Upper lobe of left lung (tissue), 6 donors: ENCODE data around the gene CNTNAP2. TPM values are rescaled to one million over a fixed set of nuclear protein-coding genes. Genes with fewer than 3 reads are reported as not detected.
"Not testable (repeated sequence)": the region's sequence is repeated elsewhere in the genome, so short reads cannot be mapped to it uniquely, and the experiment has no call there.

ENCODE experiments used
- ATAC-seq, 2 donors: fragments of 200-7000 bp; cut with Tn5 transposase; one replicate each; pipeline ENCODE4 v1.9.1; 2022; ENCODE audit warnings: mild to moderate bottlenecking in 2 of 2, moderate library complexity in 2 of 2; ENCODE audit not compliant: low FRiP score in 2 of 2
- DNase-seq, 2 donors: peaks; one replicate each; pipeline ENCODE4 v3.0.0-alpha.2; 2019 to 2020
- H3K27ac ChIP-seq, 4 donors: fragments of 200-600 bp; sonication (generic); one replicate each; pipeline ENCODE4 v1.5.1; 2016 to 2019
- H3K27me3 ChIP-seq, 4 donors: fragments of 200-600 bp; sonication (generic); one replicate each; pipeline ENCODE4 v1.5.1; 2017 to 2019
- H3K36me3 ChIP-seq, 4 donors: fragments of 200-600 bp; sonication (generic); one replicate each; pipeline ENCODE4 v1.5.1; 2016 to 2019
- H3K4me1 ChIP-seq, 4 donors: fragments of 200-600 bp; sonication (generic); one replicate each; pipeline ENCODE4 v1.5.1; 2018 to 2019
- H3K4me3 ChIP-seq, 4 donors: fragments of 200-600 bp; sonication (generic); one replicate each; pipeline ENCODE4 v1.5.1; 2017 to 2019; ENCODE audit warnings: mild to moderate bottlenecking in 2 of 4, moderate library complexity in 1 of 4
- H3K9me3 ChIP-seq, 4 donors: fragments of 200-600 bp; sonication (generic); one replicate each; pipeline ENCODE4 v1.5.1; 2018 to 2019
- EP300 ChIP-seq, 4 donors: sonication (generic); formaldehyde crosslinking; IDR thresholded peaks; one replicate each; pipeline ENCODE4 v1.5.1; 2017; ENCODE audit warnings: antibody characterized with exemption in 4 of 4, control low read depth in 2 of 4
- POLR2A ChIP-seq, 4 donors: fragments of 450-650 bp; IDR thresholded peaks; one replicate each; pipeline ENCODE4 v1.5.1; 2016 to 2017; ENCODE audit warnings: antibody characterized with exemption in 4 of 4, mild to moderate bottlenecking in 2 of 4
- POLR2AphosphoS5 ChIP-seq, 2 donors: sonication (generic); formaldehyde crosslinking; IDR thresholded peaks; one replicate each; pipeline ENCODE4 v1.5.1; 2017; ENCODE audit warnings: antibody characterized with exemption in 2 of 2
- WGBS, 2 donors: methylation state at CpG; one replicate each; pipeline ENCODE4 v1.1.5; 2017 to 2018; 5-methylcytosine and 5-hydroxymethylcytosine counted together
- total RNA-seq, 6 donors: library from RNA; depleted of rRNA in 4 of 6; stranded (reverse); fragments of >200 nt in 4 of 6; gene quantifications; one replicate each; pipeline versions ENCODE4 v1.1.0 to v1.2.1, GENCODE V29; 2016 to 2021
- TF ChIP-seq, protein P1 (sequence below), 6 experiments: fragments of 450-650 bp in 4 of 6; fragments of 200-600 bp in 2 of 6; sonication (generic) in 2 of 6; IDR thresholded peaks; one replicate each; pipeline ENCODE4 v1.5.1; 2016 to 2019; ENCODE audit warnings: antibody characterized with exemption in 6 of 6
- donor health status: DM: no; HTN: no; CAD: no; lungs with moderate emphysema.
- donor health status: DM: no; HTN: yes; CAD: no; lungs with severe emphysema.

The CNTNAP2 gene
- total RNA-seq, 6 donors from 2014 or later = 0.06 to 1.0 (median 0.37) TPM

DNA sequence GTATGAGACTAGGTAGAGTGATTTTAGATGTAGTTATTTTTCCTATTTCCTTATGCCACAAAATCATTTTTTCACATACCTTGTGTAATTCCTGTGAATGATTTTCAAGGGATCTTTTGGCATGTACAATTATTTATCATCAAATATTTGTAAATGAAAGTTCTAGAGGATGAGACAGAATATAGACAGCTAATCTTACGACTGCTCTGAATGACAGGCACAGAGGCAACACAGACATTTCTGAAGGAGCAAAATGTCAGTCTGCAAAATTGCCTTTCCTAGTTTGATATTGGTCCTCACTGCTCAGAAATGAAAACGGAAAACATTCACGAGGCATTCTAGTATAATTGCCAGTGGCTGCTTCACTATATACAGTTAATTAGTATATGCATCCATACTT is 1663.3 kb downstream of the CNTNAP2 start:
- Histone ChIP-seq H3K4me1 (no peaks in the 10 kb centered on the region), H3K36me3 (no peaks in the 10 kb centered on the region), H3K27ac (no peak overlapping the region), H3K9me3 (no peaks in the 10 kb centered on the region), H3K27me3 (no peaks in the 10 kb centered on the region), H3K4me3 (no peak overlapping the region)
- WGBS, 2 donors = 75% methylated on average over 3 of the region's 3 CpGs
- no peak for ATAC-seq
- TF ChIP-seq POLR2A (IDR thresholded peaks at IDR 0.05) (no peak), POLR2AphosphoS5 (IDR thresholded peaks at IDR 0.05) (no peak)
- TF ChIP-seq, protein P1, sequence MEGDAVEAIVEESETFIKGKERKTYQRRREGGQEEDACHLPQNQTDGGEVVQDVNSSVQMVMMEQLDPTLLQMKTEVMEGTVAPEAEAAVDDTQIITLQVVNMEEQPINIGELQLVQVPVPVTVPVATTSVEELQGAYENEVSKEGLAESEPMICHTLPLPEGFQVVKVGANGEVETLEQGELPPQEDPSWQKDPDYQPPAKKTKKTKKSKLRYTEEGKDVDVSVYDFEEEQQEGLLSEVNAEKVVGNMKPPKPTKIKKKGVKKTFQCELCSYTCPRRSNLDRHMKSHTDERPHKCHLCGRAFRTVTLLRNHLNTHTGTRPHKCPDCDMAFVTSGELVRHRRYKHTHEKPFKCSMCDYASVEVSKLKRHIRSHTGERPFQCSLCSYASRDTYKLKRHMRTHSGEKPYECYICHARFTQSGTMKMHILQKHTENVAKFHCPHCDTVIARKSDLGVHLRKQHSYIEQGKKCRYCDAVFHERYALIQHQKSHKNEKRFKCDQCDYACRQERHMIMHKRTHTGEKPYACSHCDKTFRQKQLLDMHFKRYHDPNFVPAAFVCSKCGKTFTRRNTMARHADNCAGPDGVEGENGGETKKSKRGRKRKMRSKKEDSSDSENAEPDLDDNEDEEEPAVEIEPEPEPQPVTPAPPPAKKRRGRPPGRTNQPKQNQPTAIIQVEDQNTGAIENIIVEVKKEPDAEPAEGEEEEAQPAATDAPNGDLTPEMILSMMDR (IDR thresholded peaks at IDR 0.05) = no peak
- DNase-seq = no peak

DNA sequence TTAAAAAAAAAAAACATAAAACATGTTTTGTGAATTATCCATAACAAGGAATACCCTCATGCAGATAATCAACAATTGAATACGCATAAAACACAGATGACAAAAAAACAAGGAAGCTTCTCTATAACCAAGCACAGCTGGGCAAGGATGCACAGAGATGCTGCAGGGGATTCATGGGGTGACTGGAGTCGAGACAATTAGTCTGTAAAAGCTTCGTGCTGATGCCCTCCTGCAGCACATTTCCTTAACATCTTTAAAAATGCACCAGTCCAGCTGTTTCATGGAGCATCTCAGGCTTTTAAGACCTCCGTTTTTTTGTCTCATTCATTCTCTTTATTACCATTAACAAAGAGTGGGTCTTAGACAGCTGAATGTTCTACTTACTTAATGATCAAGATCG is 1680.0 kb downstream of the CNTNAP2 start:
- H3K9me3 ChIP-seq = no peaks in the 10 kb centered on the region
- no peak overlapping the region for H3K27ac ChIP-seq
- no peaks in the 10 kb centered on the region for H3K27me3 ChIP-seq
- no peaks in the 10 kb centered on the region for H3K36me3 ChIP-seq
- H3K4me3 ChIP-seq = no peak overlapping the region
- 56 to 73% methylated on average over 5 of the region's 5 CpGs for WGBS, 2 donors
- ATAC-seq = no peak
- TF ChIP-seq, protein P1 (IDR thresholded peaks at IDR 0.05) = no peak
- TF ChIP-seq POLR2A (IDR thresholded peaks at IDR 0.05) = no peak
- no peak for TF ChIP-seq POLR2AphosphoS5 (IDR thresholded peaks at IDR 0.05)
- no peak for TF ChIP-seq EP300 (IDR thresholded peaks at IDR 0.05)
- no peaks in the 10 kb centered on the region for H3K4me1 ChIP-seq
- no peak for DNase-seq

DNA sequence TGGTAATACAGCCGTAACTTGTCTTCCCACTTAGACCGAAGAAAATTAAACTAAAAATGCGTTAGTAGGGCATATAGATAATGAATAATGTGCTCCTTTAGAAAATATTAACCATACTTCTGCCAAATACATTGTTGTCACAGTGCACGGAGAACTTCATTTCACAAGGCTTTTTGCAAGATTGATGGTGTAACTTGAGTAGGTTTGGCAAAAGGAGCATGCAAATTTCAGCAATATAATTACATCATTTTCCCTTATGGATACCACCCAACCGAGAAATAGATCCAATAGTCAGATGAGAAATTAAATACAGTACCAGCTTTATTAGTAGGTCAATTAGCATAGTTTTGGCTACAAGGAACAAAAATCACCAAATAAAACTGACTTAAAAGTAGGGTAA is 1681.4 kb downstream of the CNTNAP2 start:
- Histone ChIP-seq H3K27ac (no peak overlapping the region), H3K27me3 (no peaks in the 10 kb centered on the region), H3K4me3 (no peak overlapping the region), H3K4me1 (no peaks in the 10 kb centered on the region), H3K36me3 (no peaks in the 10 kb centered on the region), H3K9me3 (no peaks in the 10 kb centered on the region)
- WGBS, 2 donors = 65 to 72% methylated on average over 5 of the region's 5 CpGs
- DNase-seq = no peak
- TF ChIP-seq POLR2A (IDR thresholded peaks at IDR 0.05) (no peak), POLR2AphosphoS5 (IDR thresholded peaks at IDR 0.05) (no peak), EP300 (IDR thresholded peaks at IDR 0.05) (no peak)
- TF ChIP-seq, protein P1 (IDR thresholded peaks at IDR 0.05) = no peak
- no peak for ATAC-seq

DNA sequence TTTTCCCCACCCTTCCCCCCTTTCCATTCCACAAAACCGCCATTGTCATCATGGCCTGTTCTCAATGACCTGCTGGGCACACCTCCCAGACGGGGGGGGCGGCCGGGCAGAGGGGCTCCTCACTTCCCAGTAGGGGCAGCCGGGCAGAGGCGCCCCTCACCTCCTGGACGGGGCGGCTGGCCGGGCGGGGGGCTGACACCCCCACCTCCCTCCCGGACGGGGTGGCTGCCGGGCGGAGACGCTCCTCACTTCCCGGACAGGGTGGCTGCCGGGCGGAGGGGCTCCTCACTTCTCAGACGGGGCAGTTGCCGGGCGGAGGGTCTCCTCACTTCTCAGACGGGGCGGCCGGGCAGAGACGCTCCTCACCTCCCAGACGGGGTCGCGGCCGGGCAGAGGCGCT is 1685.2 kb downstream of the CNTNAP2 start:
- 94 to 95% methylated on average over 6 to 11 of the region's 30 CpGs for WGBS, 2 donors
- H3K27ac ChIP-seq, H3K36me3 ChIP-seq, ATAC-seq, H3K4me1 ChIP-seq, H3K4me3 ChIP-seq, H3K27me3 ChIP-seq, H3K9me3 ChIP-seq: not testable (repeated sequence)
- peak in 1 of 2 donors; percentile 38 for DNase-seq

DNA sequence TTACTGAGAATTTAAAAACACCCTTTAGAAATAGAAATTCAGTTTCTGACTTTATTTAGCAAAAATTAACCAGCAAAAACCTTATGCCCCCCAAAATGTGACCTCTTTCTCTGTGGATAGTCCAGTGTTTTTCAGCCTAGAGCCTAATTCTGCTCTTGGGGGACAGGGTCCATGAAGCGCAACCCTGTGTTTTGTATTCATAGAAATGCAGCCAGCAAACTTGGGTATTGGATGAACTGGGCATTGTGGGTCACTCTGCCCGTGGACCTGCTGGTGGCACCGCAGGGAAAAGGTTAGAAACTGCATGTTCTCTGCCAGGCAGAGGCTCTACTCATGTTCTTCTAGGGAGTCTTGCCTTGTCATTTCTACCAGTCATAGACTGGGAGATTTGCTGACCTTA is 1686.5 kb downstream of the CNTNAP2 start:
- WGBS, 2 donors = 84 to 88% methylated on average over 3 of the region's 3 CpGs

More for the DNA sequence above, 1686.5 kb downstream of the CNTNAP2 start:
- no peak for TF ChIP-seq POLR2AphosphoS5 (IDR thresholded peaks at IDR 0.05)
- TF ChIP-seq POLR2A (IDR thresholded peaks at IDR 0.05) = no peak
- TF ChIP-seq EP300 (IDR thresholded peaks at IDR 0.05) = no peak
- TF ChIP-seq, protein P1 (IDR thresholded peaks at IDR 0.05) = no peak
- Histone ChIP-seq H3K27me3 (no peaks in the 10 kb centered on the region), H3K4me1 (no peaks in the 10 kb centered on the region), H3K9me3 (no peaks in the 10 kb centered on the region), H3K4me3 (no peak overlapping the region), H3K36me3 (no peaks in the 10 kb centered on the region), H3K27ac (no peak overlapping the region)
- ATAC-seq (no peak), DNase-seq (no peak)
